ENCODE data around the gene TMEM196. TPM values are rescaled to one million over a fixed set of nuclear protein-coding genes. Genes with fewer than 3 reads are reported as not detected.
A peak's percentile ranks its signal among the peaks of the same experiment; 100 is the strongest.

Gene TMEM196
- total and polyA plus RNA-seq, 4 donors, result not detected

- H3K4me1 ChIP-seq (ENCODE audit: control insufficient read depth in 4 of 4, insufficient read depth in 4 of 4, low read length in 3 of 4), result peaks cover 3 to 18% (median 13%) of the 10 kb centered on the region in 4 donors
- TF ChIP-seq RAD21 (IDR thresholded peaks at IDR 0.05) (peak; percentile 74 to 80), HNF4G (IDR thresholded peaks at IDR 0.05) (no peak), SP1 (IDR thresholded peaks at IDR 0.05) (peak; percentile 69), JUND (IDR thresholded peaks at IDR 0.05) (no peak), CTCF (IDR thresholded peaks at IDR 0.05; ENCODE audit: low read depth, low read length, missing input control) (peak; percentile 92), YY1 (IDR thresholded peaks at IDR 0.05) (peak; percentile 98), RXRA (IDR thresholded peaks at IDR 0.05) (peak in 1 of 2 donors; percentile 25), FOXA1 (IDR thresholded peaks at IDR 0.05) (no peak), GABPA (IDR thresholded peaks at IDR 0.05 in 1 of 2, conservative IDR thresholded peaks at IDR 0.05 in 1 of 2) (peak in 1 of 2 donors; percentile 58), REST (IDR thresholded peaks at IDR 0.05) (peak; percentile 37), TAF1 (conservative IDR thresholded peaks at IDR 0.05) (peak; percentile 89), HNF4A (conservative IDR thresholded peaks at IDR 0.05) (peak in 1 of 2 donors; percentile 35), EGR1 (IDR thresholded peaks at IDR 0.05; ENCODE audit: low read depth in 2 of 2) (no peak), NR2F2 (IDR thresholded peaks at IDR 0.05) (no peak)
- TF ChIP-seq, protein P1, sequence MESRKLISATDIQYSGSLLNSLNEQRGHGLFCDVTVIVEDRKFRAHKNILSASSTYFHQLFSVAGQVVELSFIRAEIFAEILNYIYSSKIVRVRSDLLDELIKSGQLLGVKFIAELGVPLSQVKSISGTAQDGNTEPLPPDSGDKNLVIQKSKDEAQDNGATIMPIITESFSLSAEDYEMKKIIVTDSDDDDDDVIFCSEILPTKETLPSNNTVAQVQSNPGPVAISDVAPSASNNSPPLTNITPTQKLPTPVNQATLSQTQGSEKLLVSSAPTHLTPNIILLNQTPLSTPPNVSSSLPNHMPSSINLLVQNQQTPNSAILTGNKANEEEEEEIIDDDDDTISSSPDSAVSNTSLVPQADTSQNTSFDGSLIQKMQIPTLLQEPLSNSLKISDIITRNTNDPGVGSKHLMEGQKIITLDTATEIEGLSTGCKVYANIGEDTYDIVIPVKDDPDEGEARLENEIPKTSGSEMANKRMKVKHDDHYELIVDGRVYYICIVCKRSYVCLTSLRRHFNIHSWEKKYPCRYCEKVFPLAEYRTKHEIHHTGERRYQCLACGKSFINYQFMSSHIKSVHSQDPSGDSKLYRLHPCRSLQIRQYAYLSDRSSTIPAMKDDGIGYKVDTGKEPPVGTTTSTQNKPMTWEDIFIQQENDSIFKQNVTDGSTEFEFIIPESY (IDR thresholded peaks at IDR 0.05), result peak; percentile 87
- TF ChIP-seq, protein P2, sequence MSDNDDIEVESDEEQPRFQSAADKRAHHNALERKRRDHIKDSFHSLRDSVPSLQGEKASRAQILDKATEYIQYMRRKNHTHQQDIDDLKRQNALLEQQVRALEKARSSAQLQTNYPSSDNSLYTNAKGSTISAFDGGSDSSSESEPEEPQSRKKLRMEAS (IDR thresholded peaks at IDR 0.05), result peak; percentile 92
- TF ChIP-seq, protein P3, sequence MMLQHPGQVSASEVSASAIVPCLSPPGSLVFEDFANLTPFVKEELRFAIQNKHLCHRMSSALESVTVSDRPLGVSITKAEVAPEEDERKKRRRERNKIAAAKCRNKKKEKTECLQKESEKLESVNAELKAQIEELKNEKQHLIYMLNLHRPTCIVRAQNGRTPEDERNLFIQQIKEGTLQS (IDR thresholded peaks at IDR 0.05), result no peak
- no peaks in the 10 kb centered on the region for H3K27me3 ChIP-seq (ENCODE audit: control insufficient read depth in 4 of 4, insufficient read depth in 4 of 4, low read length in 3 of 4)
- H3K36me3 ChIP-seq (ENCODE audit: control insufficient read depth in 4 of 4, insufficient read depth in 3 of 4, low read depth in 1 of 4, low read length in 3 of 4), result no peaks in the 10 kb centered on the region
- H3K9ac ChIP-seq (ENCODE audit: low read depth in 1 of 2, low read length in 2 of 2), result peak within 1 kb of the TSS; percentile 32 to 63
- H3K27ac ChIP-seq (ENCODE audit: low read depth in 1 of 2, low read length in 2 of 2), result peak within 1 kb of the TSS; percentile 34 to 60
- H3K4me3 ChIP-seq (ENCODE audit: low read depth in 1 of 3, low read length in 3 of 3), result peak within 1 kb of the TSS; percentile 67 to 89 (median 71)
- H3K9me3 ChIP-seq (ENCODE audit: control insufficient read depth in 4 of 4, low read length in 3 of 4), result no peaks in the 10 kb centered on the region
- peak; percentile 92 for DNase-seq (ENCODE audit: low spot score)
- under 1% methylated on average over 56 of the region's 56 CpGs for WGBS
Measured at GRCh38 chr7:19708397-19709248, 64.8 kb downstream of the TMEM196 start, which contains the start of gene POLR1F. POLR1F (minus strand) TSS chr7:19709037; CDS start chr7:19709016, 21 bp downstream.
